GM19240 (cell line): ENCODE measurements around the gene KCNMA1.

Experiments used
- DNase-seq: peaks from one replicate; pipeline ENCODE4 v3.0.0; 2011; ENCODE audit warnings: low spot score; ENCODE audit not compliant: insufficient read length

The KCNMA1 gene

DNA sequence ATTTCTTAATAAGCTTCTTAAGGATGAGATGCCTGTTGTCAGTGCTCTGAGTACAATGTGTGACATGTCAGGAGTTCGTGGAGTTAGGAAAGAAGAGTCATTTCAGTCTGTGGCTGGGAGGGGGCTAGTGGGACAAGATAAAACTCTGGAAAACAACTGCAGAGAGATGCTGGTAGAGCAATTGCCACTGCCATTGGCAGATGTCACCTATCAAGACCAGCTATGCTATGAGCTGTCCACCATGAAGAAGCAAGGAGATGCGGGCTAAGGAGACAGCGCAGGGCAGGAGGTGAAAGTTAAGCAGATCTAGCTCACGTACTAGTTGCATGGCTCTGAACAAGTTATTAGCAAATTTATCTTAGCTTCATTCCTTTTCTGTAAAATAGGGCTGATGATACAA, 756.7 kb downstream of the KCNMA1 start:
- DNase-seq: no peak

DNA sequence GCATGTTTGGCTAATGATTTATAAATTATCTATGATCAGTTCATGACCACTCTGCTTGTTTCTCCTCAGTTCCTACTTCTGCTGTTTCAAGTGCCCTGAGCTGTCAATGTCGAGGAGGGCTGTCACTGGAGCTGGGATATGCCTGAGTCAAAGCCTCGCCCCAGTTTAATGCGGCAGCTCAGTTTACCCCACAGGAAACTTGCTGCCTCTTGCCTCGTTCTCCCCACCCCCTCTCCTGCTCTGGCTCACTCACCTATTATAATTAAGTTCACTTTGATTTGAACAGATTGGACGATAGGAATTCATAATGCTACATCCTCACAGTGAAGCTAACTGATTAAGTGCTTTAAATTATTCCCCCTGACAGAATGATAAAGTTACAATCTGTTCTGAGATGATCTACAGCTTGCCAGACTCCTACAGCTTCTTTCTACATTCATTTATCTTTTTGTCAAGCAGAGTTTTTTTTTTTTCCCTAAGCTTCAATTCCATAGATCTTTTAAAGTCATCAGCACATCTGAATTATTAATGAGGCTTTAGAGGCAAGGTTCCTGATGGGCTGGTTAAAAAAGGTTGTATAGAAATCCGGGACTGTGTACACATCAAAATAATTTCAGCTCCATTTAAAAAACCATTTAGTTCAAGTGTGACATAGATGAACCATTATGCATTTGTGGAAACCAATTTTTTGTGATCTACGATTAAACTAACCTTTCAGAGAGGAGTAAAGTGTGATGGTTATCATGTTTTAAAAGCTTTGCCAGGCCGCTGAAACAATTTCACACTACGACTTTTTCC, 758.3 kb downstream of the KCNMA1 start:
- DNase-seq: no peak

DNA sequence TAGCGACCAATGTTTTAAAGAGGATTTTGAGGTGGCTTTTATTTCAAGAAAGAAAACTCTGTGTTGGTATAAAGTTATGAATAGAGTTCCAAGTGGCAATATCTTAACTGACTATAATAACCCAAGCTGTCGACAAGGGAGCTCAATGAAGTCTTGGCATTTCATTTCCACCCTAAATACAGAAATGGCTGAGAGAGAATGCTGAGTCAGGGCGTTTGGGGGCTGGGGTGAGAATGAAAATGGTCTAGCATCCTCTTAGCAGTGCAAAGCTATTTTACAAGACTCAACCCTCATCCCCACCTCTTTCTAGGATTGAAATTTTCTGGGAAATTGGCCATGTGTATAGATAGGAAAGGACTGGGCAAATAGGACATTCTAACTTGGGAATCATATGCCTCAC, 759.1 kb downstream of the KCNMA1 start:
- no peak for DNase-seq

DNA sequence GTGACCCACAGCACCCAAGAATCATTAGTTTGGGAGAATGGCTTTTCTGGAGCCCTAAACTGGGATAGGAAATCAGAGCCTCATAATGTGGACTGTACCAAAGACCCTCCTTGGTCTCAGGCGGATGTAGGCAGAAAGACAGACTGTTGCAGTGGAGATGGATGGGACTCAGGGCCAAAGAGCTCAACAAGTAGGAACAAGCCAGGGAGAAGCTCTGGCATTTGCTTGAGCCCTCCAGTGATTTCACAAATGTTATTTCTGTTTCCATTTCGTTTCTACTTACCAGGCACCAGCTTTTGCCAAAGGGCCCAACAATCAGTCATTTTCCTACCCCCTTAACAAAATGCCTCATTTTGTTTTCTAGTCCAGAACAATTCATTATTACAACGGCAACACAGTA, 762.7 kb downstream of the KCNMA1 start:
- no peak for DNase-seq

DNA sequence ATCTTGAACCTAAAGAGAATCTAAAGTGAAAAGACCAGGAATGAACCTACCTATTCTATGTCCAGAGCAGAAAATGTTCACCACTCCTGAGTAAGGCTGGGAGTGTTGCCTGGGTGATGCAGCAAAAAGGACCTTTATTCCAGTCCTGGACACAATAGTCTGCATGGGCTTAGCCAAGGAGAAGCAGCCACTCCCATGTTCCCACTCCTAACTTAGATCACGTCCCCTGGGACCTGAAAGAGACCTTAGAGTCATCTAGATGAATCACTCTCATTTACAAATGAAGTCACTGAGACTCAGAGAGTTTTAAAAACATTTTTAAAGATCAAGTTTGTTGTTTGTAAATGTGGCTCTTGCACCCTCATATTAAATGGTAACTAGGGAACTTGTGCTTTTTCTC, 763.4 kb downstream of the KCNMA1 start:
- DNase-seq: no peak

DNA sequence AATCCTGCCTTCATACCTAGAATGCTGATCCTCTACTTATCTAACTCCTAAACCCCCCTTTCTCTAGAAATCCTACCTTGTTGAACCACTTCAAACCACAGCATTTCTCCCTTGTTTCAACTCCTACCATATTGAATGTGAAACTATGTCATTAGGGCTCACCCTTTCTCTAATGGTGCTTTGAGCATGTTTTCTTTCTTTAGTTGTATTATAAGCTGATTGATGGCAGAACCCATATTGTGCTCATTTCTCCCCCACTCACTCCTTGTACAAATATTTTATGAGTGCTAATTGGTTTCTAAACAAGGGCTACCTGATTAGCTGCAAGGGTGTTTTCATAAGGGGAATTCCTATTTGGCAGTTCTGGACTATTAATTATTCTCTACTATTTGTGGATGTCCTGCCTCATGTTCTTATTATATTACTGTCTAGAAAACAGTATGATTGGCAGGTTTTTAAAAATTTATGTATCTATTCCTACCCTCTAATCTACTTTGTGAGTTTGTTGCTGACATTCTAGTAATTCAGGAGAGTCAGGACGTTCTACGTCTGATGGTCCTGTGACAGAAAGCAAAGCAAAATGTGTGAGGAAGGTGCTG, 765.8 kb downstream of the KCNMA1 start:
- DNase-seq: no peak

DNA sequence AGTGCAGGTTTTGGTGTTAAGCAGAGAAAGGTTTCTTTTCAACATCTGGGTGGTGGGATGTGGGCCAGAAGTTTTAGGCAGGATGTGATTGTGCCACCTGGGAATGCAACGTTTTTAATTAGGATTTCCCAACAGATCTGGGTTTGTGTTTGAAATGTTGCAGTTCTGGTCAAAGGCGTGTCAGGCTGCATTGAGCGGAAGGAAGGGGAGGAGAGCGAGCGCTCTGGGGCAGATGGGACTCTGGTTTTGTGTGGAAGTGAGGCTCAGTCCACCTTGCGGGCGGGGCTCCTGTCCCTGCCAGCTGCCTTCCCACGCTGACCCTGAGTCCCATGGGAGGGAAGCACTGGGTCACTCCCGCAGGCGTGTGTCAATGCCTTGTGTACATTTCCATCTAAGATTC, 767.7 kb downstream of the KCNMA1 start:
- DNase-seq: no peak

DNA sequence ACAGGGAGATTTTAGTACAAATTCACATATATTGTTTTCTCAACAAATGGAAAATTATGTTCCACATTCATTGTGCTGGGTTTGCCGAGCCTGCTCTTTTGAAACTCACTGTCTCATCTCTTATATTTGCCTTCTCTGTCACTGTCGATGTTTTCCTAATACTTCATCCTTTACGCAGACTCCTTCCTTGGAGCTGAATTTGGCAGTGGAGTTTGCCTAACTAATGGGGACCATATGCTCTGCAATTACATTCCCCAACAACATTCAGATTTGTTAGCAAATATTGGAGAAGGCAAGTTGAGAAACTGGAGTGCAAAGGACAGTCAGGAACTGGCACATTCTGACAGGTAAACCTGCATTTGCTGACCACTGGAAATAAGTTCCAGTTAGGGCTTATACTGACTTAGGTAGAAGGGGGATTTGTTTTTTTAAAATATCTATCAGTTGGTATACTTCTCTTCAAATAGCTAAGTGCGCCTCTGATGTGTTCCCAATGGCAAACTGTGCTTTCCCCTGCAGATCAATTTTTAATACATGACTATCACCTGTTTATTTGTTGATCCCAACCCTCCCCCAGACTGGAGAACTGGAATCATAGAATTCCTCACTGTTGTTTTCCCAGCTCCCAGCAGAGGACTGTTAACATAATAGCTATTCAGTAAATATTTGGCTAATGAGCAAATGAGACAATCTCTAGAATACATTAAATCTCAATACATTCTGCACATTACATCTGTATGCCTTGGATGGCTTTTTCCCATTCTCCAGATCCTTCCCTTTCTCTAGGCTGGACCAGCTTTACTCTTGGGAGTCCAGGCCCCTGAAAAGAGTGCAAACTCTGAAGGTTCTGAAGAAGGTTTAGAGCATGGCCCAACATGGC, 769.3 kb downstream of the KCNMA1 start:
- DNase-seq: no peak

DNA sequence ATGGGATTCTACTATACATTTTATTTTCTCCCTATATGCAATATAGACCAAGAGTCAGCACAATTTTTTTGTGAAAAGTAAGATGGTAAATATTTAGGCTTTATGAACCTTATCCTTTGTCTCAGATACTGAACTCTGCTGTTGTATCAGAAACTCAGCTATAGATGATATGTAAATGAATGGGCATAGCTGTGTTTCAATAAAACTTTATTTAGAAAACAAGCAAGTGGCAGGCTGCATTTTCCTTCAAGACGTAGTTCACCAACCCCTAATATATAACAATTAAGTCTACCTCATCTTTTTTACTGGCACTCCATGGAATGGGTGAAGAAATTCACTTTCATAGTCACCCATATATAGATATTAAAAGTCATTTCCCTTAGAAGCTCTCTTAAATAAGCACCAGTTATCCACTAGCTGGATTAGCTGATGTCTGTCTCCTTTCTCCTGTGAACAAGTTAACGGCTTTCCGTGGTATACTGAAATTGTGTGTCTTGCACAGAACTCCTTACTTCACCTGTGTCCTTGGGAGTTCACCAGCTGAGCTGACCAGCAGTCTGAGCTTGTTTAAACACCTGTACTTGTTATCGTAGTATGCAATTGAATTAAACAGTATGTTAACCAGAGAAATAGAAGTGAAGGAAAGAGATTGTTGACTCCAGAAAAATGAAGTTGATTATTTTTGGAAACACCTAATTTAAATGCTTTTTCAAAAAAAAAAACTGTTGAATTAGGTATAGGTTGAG, 770.6 kb downstream of the KCNMA1 start:
- no peak for DNase-seq

DNA sequence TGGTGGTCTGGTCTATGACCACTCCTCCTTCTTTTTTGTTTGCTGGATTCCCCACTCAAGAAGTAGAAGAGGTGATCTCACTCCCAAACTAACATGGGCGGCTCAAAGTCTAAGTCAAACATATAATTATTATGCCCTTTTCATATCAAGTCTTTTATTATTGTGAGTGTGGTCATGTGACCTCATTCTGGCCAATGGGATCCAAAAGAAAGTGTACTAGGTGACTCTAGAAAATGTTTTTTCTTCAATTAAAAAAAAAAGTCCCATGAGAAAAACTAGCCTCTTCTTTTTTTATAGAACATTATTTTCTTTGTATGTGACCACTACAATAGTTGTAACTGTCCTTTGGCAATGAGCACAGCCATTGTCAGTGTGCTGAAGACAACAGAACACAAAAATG, 772.7 kb downstream of the KCNMA1 start:
- DNase-seq: no peak

DNA sequence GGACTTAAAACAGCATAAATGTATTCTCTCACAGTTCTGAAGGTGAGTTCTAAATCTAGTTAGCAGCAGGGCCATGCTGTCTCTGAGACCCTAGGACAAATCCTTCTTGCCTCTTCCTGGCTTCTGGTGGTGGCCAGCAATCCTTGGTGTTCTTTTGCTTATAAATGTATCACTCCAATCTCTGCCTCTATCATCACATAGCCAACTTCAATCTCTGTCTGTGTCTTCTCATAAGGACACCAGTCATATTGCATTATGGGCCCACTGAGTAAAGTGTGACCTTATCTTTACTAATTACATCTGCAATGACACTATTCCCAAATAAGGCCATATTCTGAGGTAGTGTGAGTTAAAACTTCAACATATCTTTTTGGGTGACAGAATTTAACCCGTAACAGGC, 778.9 kb downstream of the KCNMA1 start:
- no peak for DNase-seq

DNA sequence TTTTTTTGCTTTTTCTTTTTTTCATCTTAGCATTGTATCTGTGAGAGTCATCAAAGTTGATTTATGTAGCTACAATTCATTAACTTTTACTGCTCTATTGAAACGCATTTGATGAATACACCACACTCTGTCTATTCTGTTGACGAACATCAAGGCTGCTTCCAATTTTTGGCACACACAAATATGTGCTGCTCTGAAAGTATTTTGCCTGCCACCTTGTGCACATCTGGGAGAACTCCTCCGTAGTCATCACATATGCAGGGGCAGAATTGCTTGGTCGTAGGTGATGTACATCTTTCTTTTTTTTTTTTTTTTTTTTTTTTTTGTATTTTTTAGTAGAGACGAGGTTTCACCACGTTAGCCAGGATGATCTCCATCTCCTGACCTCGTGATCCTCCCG, 796.8 kb downstream of the KCNMA1 start:
- no peak for DNase-seq

DNA sequence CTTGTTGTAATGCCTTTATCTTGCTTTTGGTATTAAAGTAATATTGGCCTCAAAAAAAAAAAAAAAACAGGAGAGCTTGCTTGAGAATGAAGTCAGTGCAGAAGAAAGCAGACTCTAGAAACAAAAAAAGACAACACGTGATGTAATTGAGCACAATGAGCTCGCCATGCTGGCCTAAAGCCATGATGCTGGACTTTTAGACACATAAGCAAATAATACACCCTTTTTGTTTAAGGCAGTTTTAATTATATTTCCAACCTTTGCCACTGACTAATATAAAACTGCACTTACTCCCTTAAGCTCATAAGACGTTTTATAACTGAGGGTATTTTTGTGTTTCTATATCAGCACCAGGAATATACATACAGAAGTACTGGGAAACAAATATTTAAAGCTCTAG, 798.3 kb downstream of the KCNMA1 start:
- no peak for DNase-seq

DNA sequence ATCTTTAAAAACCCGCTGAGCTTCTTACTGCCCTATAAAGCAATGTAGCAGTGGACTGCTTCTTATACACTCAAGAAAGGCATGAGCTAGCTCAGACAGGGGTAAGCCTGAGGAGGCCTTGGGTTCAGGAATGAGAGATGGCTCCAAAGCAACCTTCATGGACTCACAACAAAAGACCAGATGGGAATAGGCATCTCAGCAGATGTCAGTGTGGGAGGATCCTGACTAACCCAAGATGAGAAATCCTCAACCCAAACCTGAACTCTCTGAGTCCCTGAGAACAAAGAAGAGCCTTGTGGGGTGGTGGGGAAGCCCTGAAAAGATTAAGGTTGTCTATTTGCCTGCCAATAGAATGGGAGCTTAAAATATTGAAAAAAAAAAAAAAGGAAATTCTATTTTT, 807.4 kb downstream of the KCNMA1 start:
- no peak for DNase-seq

DNA sequence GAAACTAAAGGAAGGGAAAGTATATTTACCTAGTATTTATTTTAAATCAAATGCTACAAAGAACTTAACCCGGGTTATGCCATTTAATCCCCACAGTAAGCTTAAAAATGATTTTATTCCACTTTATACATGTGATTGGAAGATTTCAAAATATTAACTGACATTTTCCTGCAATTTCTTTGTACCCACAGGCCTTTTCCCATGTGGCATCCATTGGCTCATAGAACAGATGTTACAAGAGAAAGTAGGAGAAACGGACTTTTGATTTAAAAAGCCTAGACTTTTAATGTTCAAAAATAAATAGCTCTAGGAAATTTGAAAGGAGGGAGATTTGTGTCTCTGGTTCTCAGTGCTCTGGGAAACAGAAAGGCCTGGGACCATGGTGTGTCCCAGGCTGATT, 807.9 kb downstream of the KCNMA1 start:
- DNase-seq: no peak
